GM12878 (cell line): ENCODE data around the gene LRCH3. TPM values are rescaled to one million over a fixed set of nuclear protein-coding genes. Genes with fewer than 3 reads are reported as not detected.

Source experiments
- ATAC-seq: fragments of 200-7000 bp; cut with Tn5 transposase; 3 replicates; pipeline ENCODE4 v1.9.1; 2020; ENCODE audit warnings: mild to moderate bottlenecking, moderate library complexity
- BruUV-seq: library from RNA; stranded (reverse); fragments of 400-500 nt; replicated peaks from 2 replicates; lab custom pipeline; 2021; lab: Mats Ljungman, UMichigan
- CTCF ChIA-PET: fragments of 300-600 bp; sonication (Branson Sonifier 250); formaldehyde crosslinking; extraction: SDS; loops from one replicate; lab custom pipeline; 2021; ENCODE audit warnings: inconsistent platforms; lab: Yijun Ruan, JAX
- POLR2A ChIA-PET: fragments of 350-600 bp; formaldehyde crosslinking; extraction: SDS; loops from one replicate; lab custom pipeline; 2021; ENCODE audit warnings: inconsistent platforms; lab: Charles Lee
- RAD21 ChIA-PET: fragments of 300-600 bp; sonication (Branson Sonifier 250); formaldehyde crosslinking; loops from one replicate; lab custom pipeline; 2023; ENCODE audit warnings: antibody characterized with exemption; ENCODE audit not compliant: unreplicated experiment; lab: Charles Lee
- SMC1A ChIA-PET: fragments of 300-600 bp; sonication (Branson Sonifier 250); formaldehyde crosslinking; loops from one replicate; lab custom pipeline; 2023; ENCODE audit not compliant: unreplicated experiment, uncharacterized antibody; lab: Charles Lee
- DNase-seq: peaks from one replicate; pipeline ENCODE4 v3.0.0-alpha.2; 2011; ENCODE audit warnings: low read depth, low spot score
- FAIRE-seq: peaks from 3 replicates; lab custom pipeline; 2011; peaks lifted over from hg19 to GRCh38; lab: Jason Lieb, UNC
- H2AFZ ChIP-seq: 2 replicates; pipeline ENCODE4 v1.6.0; 2011; ENCODE audit warnings: low read depth, low read length, control low read depth; ENCODE audit not compliant: control insufficient read depth
- H3K27ac ChIP-seq: 2 replicates; pipeline ENCODE4 v1.5.1; 2011; ENCODE audit warnings: control low read depth; ENCODE audit not compliant: control insufficient read depth, insufficient read depth
- H3K27me3 ChIP-seq, 2 experiments: replicated peaks in 1 of 2; 2 replicates each; pipeline versions ENCODE4 v1.6.0 to v1.6.1; 2011; ENCODE audit warnings: low read length in 1 of 2; ENCODE audit not compliant: control insufficient read depth in 2 of 2, insufficient read depth in 2 of 2
- H3K36me3 ChIP-seq, 2 experiments: 2 replicates each; pipeline ENCODE4 v1.5.1; 2011; ENCODE audit warnings: low read length in 1 of 2; ENCODE audit not compliant: control insufficient read depth in 2 of 2, insufficient read depth in 2 of 2
- H3K4me1 ChIP-seq: 2 replicates; pipeline ENCODE4 v1.6.1; 2011; ENCODE audit warnings: mild to moderate bottlenecking, low read length, moderate library complexity, mixed read lengths; ENCODE audit not compliant: control insufficient read depth, insufficient read depth
- H3K4me2 ChIP-seq: 2 replicates; pipeline ENCODE4 v1.6.0; 2011; ENCODE audit warnings: control low read depth; ENCODE audit not compliant: control insufficient read depth, insufficient read depth
- H3K4me3 ChIP-seq: fragments of 200-600 bp; sonication (generic); 2 replicates; pipeline ENCODE4 v1.5.1; 2016
- H3K79me2 ChIP-seq: 2 replicates; pipeline ENCODE4 v1.6.0; 2011; ENCODE audit warnings: low read length; ENCODE audit not compliant: control insufficient read depth, insufficient read depth
- H3K9ac ChIP-seq: 2 replicates; pipeline ENCODE4 v1.8.0; 2011; ENCODE audit warnings: low read length, control low read depth, mixed read lengths; ENCODE audit not compliant: control insufficient read depth, insufficient read depth
- H3K9me3 ChIP-seq: replicated peaks from 3 replicates; pipeline ENCODE4 v1.5.1; 2011; ENCODE audit warnings: mild to moderate bottlenecking, low read length; ENCODE audit not compliant: control insufficient read depth, insufficient read depth
- H4K20me1 ChIP-seq: 2 replicates; pipeline ENCODE4 v1.6.0; 2011; ENCODE audit not compliant: control insufficient read depth, insufficient read depth
- CREB1 ChIP-seq: IDR thresholded peaks from 2 replicates; pipeline ENCODE4 v1.6.1; 2012; ENCODE audit warnings: low read depth, mild to moderate bottlenecking, inconsistent platforms
- E4F1 ChIP-seq: fragments of 450-650 bp; IDR thresholded peaks from 2 replicates; pipeline ENCODE4 v1.6.1; 2018; ENCODE audit warnings: borderline replicate concordance, mild to moderate bottlenecking; ENCODE audit not compliant: partially characterized antibody
- HDAC6 ChIP-seq: fragments of 200-600 bp; sonication (generic); IDR thresholded peaks from one replicate; pipeline ENCODE4 v1.8.0; 2017; ENCODE audit warnings: antibody characterized with exemption; ENCODE audit not compliant: unreplicated experiment
- HDGF ChIP-seq: fragments of 450-650 bp; IDR thresholded peaks from 2 replicates; pipeline ENCODE4 v1.6.1; 2016; ENCODE audit warnings: antibody characterized with exemption
- NFXL1 ChIP-seq: fragments of 450-650 bp; IDR thresholded peaks from 2 replicates; pipeline ENCODE4 v1.6.1; 2017; ENCODE audit warnings: antibody characterized with exemption, mild to moderate bottlenecking, borderline replicate concordance
- POLR2AphosphoS2 ChIP-seq: IDR thresholded peaks from 2 replicates; pipeline ENCODE4 v1.6.1; 2011; ENCODE audit warnings: low read depth, mild to moderate bottlenecking, low read length, improper control_type of control experiment, moderate library complexity
- RAD21 ChIP-seq: IDR thresholded peaks from 2 replicates; pipeline ENCODE4 v1.6.1; 2011; ENCODE audit warnings: mild to moderate bottlenecking, low read depth, low read length, moderate library complexity; ENCODE audit not compliant: insufficient read depth
- RELA ChIP-seq: fragments of 450-650 bp; IDR thresholded peaks from 2 replicates; pipeline ENCODE4 v1.8.0; 2014; ENCODE audit warnings: borderline replicate concordance; ENCODE audit not compliant: partially characterized antibody
- REST ChIP-seq: IDR thresholded peaks from 2 replicates; pipeline ENCODE4 v1.6.1; 2012; ENCODE audit warnings: mild to moderate bottlenecking, low read depth, low read length
- SMAD1 ChIP-seq: fragments of 450-650 bp; IDR thresholded peaks from 2 replicates; pipeline ENCODE4 v1.6.1; 2018; ENCODE audit warnings: mild to moderate bottlenecking, low read depth; ENCODE audit not compliant: partially characterized antibody
- USF2 ChIP-seq: IDR thresholded peaks from 2 replicates; pipeline ENCODE4 v1.6.1; 2011; ENCODE audit warnings: low read depth, low read length, improper control_type of control experiment, borderline replicate concordance
- YY1 ChIP-seq: IDR thresholded peaks from 2 replicates; pipeline ENCODE4 v1.6.1; 2011; ENCODE audit warnings: low read depth, mild to moderate bottlenecking, low read length
- ZNF274 ChIP-seq: IDR thresholded peaks from one replicate; pipeline ENCODE4 v1.8.0; 2011; ENCODE audit not compliant: insufficient read length, insufficient read depth
- WGBS: methylation state at CpG from one replicate; pipeline ENCODE4 v1.1.6; 2016; ENCODE audit warnings: low lambda C conversion rate; ENCODE audit not compliant: insufficient replicate concordance, insufficient coverage; ENCODE audit errors: missing lambda C conversion rate; 5-methylcytosine and 5-hydroxymethylcytosine counted together
- in situ Hi-C: fragments of 300-500 bp; cut with MboI; formaldehyde crosslinking; loops from 9 replicates; pipeline ENCODE4 v1.14.3; 2018; ENCODE audit warnings: mixed read lengths
- intact Hi-C: fragments of 100-400 bp; cut with micrococcal nuclease; formaldehyde crosslinking; loops from one replicate; pipeline ENCODE4 v1.14.2; 2022; ENCODE audit not compliant: unreplicated experiment
- polyA plus RNA-seq, 11 experiments: library from polyadenylated mRNA; depleted of rRNA in 4 of 11; unstranded in 6 of 11; stranded (reverse) in 5 of 11; fragments of >200 nt; fragmentation: Nextera tagmentation in 4 of 11; fragmentation: Illumina TruSeq in 1 of 11; extraction: Ambion mirVana in 4 of 11; extraction: Trizol in 1 of 11; gene quantifications; 1 replicate in 1 of 11; 2 replicates in 10 of 11; pipeline versions ENCODE4 v1.2.1 to v1.2.3, GENCODE V29; 2011 to 2016; ENCODE audit warnings: inconsistent platforms in 2 of 11, missing spikeins in 2 of 11, low read depth in 1 of 11
- total RNA-seq, 4 experiments: library from RNA; depleted of rRNA in 3 of 4; stranded (reverse); fragments of >200 nt in 3 of 4; fragmentation: Illumina TruSeq in 1 of 4; extraction: Trizol in 1 of 4; gene quantifications; 2 replicates each; pipeline versions ENCODE4 v1.2.1 to v1.2.3, GENCODE V29; 2013 to 2021

The LRCH3 gene
- total and polyA plus RNA-seq, 10 of the 15 experiments (the other 5 are each of a cell fraction or from before 2014, with no cell fraction given) = 3.9 to 136 (median 40.6) TPM

GRCh38 chr3:197801891-197802778 is 11.1 kb downstream of the LRCH3 start:
- no peaks in the 10 kb centered on the region for H3K9me3 ChIP-seq
- in situ Hi-C loops (no loop called here), intact Hi-C loops (loop anchor here (1.0 to 2.0 kb wide), 3 partner anchors 11 to 203 kb away; partner anchors contain the start of genes FYTTD1 and LRCH3)
- H3K4me2 ChIP-seq = peak overlapping the region; percentile 17
- no peaks in the 10 kb centered on the region for H4K20me1 ChIP-seq
- H3K27ac ChIP-seq = peak overlapping the region; percentile 54
- no TSS peak for BruUV-seq
- peak; percentile 40 for DNase-seq
- FAIRE-seq = peak; percentile 56
- H2AFZ ChIP-seq = no peak overlapping the region
- no peaks in the 10 kb centered on the region for H3K27me3 ChIP-seq
- H3K79me2 ChIP-seq = peaks cover 81% of the 10 kb centered on the region
- WGBS = 13% methylated on average over 8 of the region's 8 CpGs
- ChIA-PET RAD21 (interaction anchor here (1.3 to 5.6 kb wide), 7 partner anchors 10 to 90 kb away, joined by 3 to 34 read pairs (median 6); partner anchors contain the start of gene LRCH3), CTCF (interaction anchor here (0.6 to 4.8 kb wide), 32 partner anchors 8 to 203 kb away, joined by 3 to 32 read pairs (median 5); partner anchors contain the start of gene LRCH3), POLR2A (interaction anchor here (0.6 to 1.3 kb wide), 5 partner anchors 11 to 19 kb away, joined by 3 to 4 read pairs (median 4); partner anchors contain the start of gene LRCH3), SMC1A (interaction anchor here (0.8 to 5.5 kb wide), 24 partner anchors 9 to 545 kb away, joined by 3 to 30 read pairs (median 4); partner anchors contain the start of genes FYTTD1 and LRCH3)
- H3K36me3 ChIP-seq = no peaks in the 10 kb centered on the region; a peak in 1 of 4 replicates
- peak overlapping the region; percentile 24; the same call in 1 of the 2 replicates for H3K4me3 ChIP-seq
- H3K9ac ChIP-seq = no peak overlapping the region
- H3K4me1 ChIP-seq = peaks cover 37% of the 10 kb centered on the region
- ATAC-seq = peak; percentile 68
- TF ChIP-seq RELA (no peak), RAD21 (peak; percentile 46), NFXL1 (no peak), HDAC6 (no peak), E4F1 (no peak), SMAD1 (no peak), ZNF274 (no peak), USF2 (no peak), CREB1 (0 out of 2 replicates have a peak, but pooled peaks have one; percentile 15), POLR2AphosphoS2 (no peak), HDGF (0 out of 2 replicates have a peak, but pooled peaks have one; percentile 48), YY1 (peak; percentile 86), REST (no peak)
